OCI-LY3 (cell line): ENCODE results near the gene TRIM7.
"Not testable (repeated sequence)": the region's sequence is repeated elsewhere in the genome, so short reads cannot be mapped to it uniquely, and the experiment has no call there.

Experiments used
- H2AFZ ChIP-seq: fragments of 200-600, 300-600 bp; shearing (Covaris generic); 2 replicates; pipeline ENCODE4 v1.6.0; 2014; ENCODE audit warnings: antibody characterized with exemption, low read depth, low read length
- H3K27ac ChIP-seq: fragments of 200-600, 300-600 bp; sonication (generic); 2 replicates; pipeline ENCODE4 v1.5.1; 2014; ENCODE audit warnings: mild to moderate bottlenecking, low read length, moderate library complexity, mixed read lengths
- H3K27me3 ChIP-seq: fragments of 200-600, 300-600 bp; sonication (generic); 2 replicates; pipeline ENCODE4 v1.6.1; 2014; ENCODE audit warnings: low read depth, low read length, mixed read lengths
- H3K36me3 ChIP-seq: fragments of 200-600, 300-600 bp; sonication (generic); replicated peaks from 2 replicates; pipeline ENCODE3; 2014; ENCODE audit warnings: low read depth, low read length, mixed read lengths
- H3K4me1 ChIP-seq: fragments of 300-600, 200-600 bp; sonication (generic); 2 replicates; pipeline ENCODE4 v1.6.1; 2014; ENCODE audit warnings: low read length, mixed read lengths
- H3K4me2 ChIP-seq: fragments of 200-600, 300-600 bp; sonication (generic); 2 replicates; pipeline ENCODE4 v1.6.1; 2014; ENCODE audit warnings: low read length, mixed read lengths
- H3K4me3 ChIP-seq: fragments of 300-600, 200-600 bp; sonication (generic); 2 replicates; pipeline ENCODE4 v1.5.1; 2014; ENCODE audit warnings: antibody characterized with exemption, mild to moderate bottlenecking, low read length, moderate library complexity
- H3K79me2 ChIP-seq: fragments of 300-600, 200-600 bp; shearing (Covaris generic); 2 replicates; pipeline ENCODE4 v1.6.1; 2014; ENCODE audit warnings: mild to moderate bottlenecking, low read length, mixed read lengths
- H3K9ac ChIP-seq: fragments of 300-600, 200-600 bp; shearing (Covaris generic); 2 replicates; pipeline ENCODE4 v1.6.0; 2014; ENCODE audit warnings: mild to moderate bottlenecking, low read length, moderate library complexity
- H3K9me3 ChIP-seq: fragments of 200-600, 300-600 bp; shearing (Covaris generic); 2 replicates; pipeline ENCODE4 v1.6.1; 2014; ENCODE audit warnings: low read length, mixed read lengths; ENCODE audit not compliant: insufficient read depth
- H4K20me1 ChIP-seq: fragments of 200-600, 300-600 bp; sonication (generic); 2 replicates; pipeline ENCODE4 v1.6.1; 2016; ENCODE audit warnings: low read length, mixed read lengths; ENCODE audit not compliant: insufficient read depth
- EZH2phosphoT487 ChIP-seq: fragments of 200-600 bp; shearing (Covaris generic); IDR thresholded peaks from 2 replicates; pipeline ENCODE4 v1.6.1; 2018; ENCODE audit warnings: antibody characterized with exemption, mixed run types, low read depth
- TF ChIP-seq, protein P1 (sequence below): fragments of 200-600, 300-600 bp; sonication (generic); IDR thresholded peaks from 2 replicates; pipeline ENCODE4 v1.5.1; 2014; ENCODE audit warnings: antibody characterized with exemption, low read length, low read depth

Gene TRIM7

DNA sequence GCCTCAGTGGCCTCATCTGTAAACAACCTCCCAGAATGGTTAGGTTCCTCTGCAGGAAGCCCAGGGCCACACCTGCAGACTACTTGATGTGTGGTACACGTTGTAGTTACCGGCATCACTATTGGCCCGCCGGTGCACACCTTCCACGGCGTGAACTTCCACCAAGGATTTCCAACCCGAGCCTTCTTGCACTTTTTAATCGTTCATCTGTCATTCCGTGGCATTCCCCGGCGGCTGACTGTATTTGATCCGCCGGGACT, 12.7 kb upstream of the TRIM7 start:
- peak overlapping the region; percentile 96 for H3K4me3 ChIP-seq
- no peaks in the 10 kb centered on the region for H3K36me3 ChIP-seq
- no peaks in the 10 kb centered on the region for H4K20me1 ChIP-seq
- H3K9ac ChIP-seq, result peak overlapping the region; percentile 59
- H3K9me3 ChIP-seq, result no peaks in the 10 kb centered on the region
- H3K4me1 ChIP-seq, result 0 out of 2 replicates have a peak, but pooled peaks cover 3% of the 10 kb centered on the region
- no peaks in the 10 kb centered on the region for H3K79me2 ChIP-seq
- H2AFZ ChIP-seq, result peak overlapping the region; percentile 59
- no peaks in the 10 kb centered on the region for H3K27me3 ChIP-seq
- no peak for TF ChIP-seq EZH2phosphoT487
- TF ChIP-seq, protein P1, sequence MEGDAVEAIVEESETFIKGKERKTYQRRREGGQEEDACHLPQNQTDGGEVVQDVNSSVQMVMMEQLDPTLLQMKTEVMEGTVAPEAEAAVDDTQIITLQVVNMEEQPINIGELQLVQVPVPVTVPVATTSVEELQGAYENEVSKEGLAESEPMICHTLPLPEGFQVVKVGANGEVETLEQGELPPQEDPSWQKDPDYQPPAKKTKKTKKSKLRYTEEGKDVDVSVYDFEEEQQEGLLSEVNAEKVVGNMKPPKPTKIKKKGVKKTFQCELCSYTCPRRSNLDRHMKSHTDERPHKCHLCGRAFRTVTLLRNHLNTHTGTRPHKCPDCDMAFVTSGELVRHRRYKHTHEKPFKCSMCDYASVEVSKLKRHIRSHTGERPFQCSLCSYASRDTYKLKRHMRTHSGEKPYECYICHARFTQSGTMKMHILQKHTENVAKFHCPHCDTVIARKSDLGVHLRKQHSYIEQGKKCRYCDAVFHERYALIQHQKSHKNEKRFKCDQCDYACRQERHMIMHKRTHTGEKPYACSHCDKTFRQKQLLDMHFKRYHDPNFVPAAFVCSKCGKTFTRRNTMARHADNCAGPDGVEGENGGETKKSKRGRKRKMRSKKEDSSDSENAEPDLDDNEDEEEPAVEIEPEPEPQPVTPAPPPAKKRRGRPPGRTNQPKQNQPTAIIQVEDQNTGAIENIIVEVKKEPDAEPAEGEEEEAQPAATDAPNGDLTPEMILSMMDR, result no peak
- H3K4me2 ChIP-seq, result peak overlapping the region; percentile 91
- H3K27ac ChIP-seq, result peak overlapping the region; percentile 52

DNA sequence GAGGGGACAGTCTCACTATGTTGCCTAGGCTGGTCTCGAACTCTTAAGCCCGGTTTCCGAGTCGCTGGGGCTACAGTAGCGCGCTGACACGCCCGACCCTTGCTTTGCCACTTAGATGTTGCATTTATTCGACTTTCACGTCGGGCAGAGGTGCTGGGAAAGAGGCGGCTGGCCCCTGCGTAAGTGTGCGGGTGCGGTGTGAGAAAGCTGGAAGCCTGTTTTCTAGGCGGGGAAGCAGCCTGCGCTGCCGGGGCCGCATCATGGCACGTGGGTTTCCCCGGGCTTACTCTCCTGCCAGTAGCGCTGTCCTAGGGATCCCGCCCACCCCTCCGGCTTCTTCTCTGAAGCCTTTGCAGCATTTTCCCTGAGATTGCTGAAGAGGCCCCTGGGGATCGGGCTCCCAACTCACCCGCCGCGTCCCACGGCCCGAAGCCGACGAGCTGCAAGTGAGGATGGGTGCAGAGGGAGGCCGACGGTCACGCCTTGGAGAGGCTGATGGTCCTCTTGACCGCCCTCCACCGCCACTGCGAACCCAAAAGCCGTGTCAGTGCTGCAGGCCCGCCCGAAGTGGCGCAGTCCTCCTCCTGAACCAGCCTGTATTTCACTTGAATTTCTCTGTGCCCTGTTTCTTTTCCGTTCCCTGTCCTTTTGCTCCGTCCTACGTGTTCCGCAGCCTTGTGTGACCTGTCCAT, 12.3 kb upstream of the TRIM7 start:
- Histone ChIP-seq H4K20me1 (no peaks in the 10 kb centered on the region), H3K79me2 (no peaks in the 10 kb centered on the region), H3K27me3 (no peaks in the 10 kb centered on the region), H3K27ac (peak overlapping the region; percentile 52), H3K9me3 (no peaks in the 10 kb centered on the region), H3K4me2 (peak overlapping the region; percentile 91), H3K36me3 (no peaks in the 10 kb centered on the region), H3K4me3 (peak overlapping the region; percentile 96), H2AFZ (peak overlapping the region; percentile 59), H3K4me1 (0 out of 2 replicates have a peak, but pooled peaks cover 3% of the 10 kb centered on the region), H3K9ac (peak overlapping the region; percentile 59)
- TF ChIP-seq, protein P1, result peak; percentile 22; the same call in 1 of the 2 replicates
- no peak for TF ChIP-seq EZH2phosphoT487

DNA sequence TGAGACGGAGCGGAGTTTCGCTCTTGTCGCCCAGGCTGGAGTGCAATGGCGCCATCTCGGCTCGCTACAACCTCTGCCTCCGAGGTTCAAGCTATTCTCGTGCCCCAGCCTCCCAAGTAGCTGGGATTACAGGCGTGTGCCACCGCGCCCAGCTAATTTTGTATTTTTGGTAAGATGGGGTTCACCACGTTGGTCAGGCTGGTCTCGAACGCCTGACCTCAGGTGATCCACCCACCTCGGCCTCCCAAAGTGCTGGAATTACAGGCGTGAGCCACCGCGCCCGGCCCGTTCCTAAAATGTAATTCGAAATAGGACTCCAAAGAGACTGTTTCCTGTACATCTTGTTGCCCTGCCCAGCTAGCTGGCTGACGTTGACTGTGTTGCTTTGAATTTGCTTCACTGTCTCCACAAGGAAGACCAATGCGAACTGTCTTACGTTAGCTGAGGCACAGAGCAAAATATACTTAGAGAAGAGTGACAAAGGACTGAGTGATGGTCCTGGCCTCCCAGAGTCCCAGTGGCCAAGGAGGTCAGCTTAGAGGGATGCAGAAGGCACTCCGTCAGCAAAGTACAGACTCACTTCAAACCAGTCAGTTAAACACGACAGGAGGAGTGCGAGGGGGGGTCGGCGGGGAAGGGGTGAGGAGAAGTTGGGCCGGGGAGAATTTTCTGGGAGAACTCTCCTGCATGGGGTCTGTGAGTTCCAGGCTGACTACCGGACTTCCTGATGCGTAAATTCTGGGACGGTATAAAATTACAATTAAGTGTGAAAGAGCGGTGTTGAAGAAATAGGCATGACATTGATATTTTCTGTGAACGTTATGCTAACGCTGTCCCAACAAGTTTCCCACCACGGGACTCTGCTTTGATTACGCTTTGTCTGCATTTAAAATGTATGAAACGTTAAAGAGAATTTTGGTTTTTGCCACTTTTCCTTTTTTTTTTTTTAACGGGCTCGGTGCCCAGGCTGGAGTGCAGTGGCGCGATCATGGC, 11.3 kb upstream of the TRIM7 start:
- Histone ChIP-seq H3K9ac (peak overlapping the region; percentile 77), H3K27ac (peak overlapping the region; percentile 47), H3K27me3 (no peaks in the 10 kb centered on the region), H4K20me1 (no peaks in the 10 kb centered on the region), H2AFZ (peak overlapping the region; percentile 100), H3K36me3 (no peaks in the 10 kb centered on the region), H3K4me1 (0 out of 2 replicates have a peak, but pooled peaks cover 3% of the 10 kb centered on the region), H3K4me3 (peak overlapping the region; percentile 96), H3K4me2 (peak overlapping the region; percentile 88), H3K9me3 (no peaks in the 10 kb centered on the region), H3K79me2 (no peaks in the 10 kb centered on the region)
- TF ChIP-seq, protein P1, result no peak
- no peak for TF ChIP-seq EZH2phosphoT487

DNA sequence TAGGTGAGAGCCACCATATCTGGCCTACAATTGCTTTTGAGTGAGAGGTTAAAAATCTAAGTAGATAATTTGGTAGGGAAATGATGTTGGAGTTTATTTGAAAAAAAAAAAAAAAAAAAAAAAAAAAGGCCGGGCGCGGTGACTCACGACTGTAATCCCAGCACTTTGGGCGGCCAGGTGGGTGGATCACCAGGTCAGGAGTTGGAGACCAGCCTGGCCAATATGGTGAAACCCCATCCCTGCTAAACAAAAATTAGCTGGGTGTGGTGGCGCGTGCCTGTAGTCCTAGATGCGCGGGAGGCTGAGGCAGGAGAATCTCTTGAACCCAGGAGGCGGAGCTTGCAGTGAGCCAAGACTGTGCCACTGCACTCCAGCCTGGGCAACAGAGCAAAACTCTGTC, 9.3 kb upstream of the TRIM7 start:
- not testable (repeated sequence) for H2AFZ ChIP-seq, H3K27me3 ChIP-seq, H4K20me1 ChIP-seq, H3K9me3 ChIP-seq, H3K27ac ChIP-seq, H3K9ac ChIP-seq, H3K4me1 ChIP-seq, H3K4me2 ChIP-seq, H3K79me2 ChIP-seq, H3K4me3 ChIP-seq, H3K36me3 ChIP-seq
